GM20431 (cell line): ENCODE measurements around the gene PIK3C2G.

Experiments
- in situ Hi-C: fragments of 300-500 bp; cut with MseI, MboI; formaldehyde crosslinking; loops from one replicate; pipeline ENCODE4 v1.15.0; 2020; ENCODE audit warnings: low sequenced_read_pairs; ENCODE audit not compliant: unreplicated experiment

Gene PIK3C2G

DNA sequence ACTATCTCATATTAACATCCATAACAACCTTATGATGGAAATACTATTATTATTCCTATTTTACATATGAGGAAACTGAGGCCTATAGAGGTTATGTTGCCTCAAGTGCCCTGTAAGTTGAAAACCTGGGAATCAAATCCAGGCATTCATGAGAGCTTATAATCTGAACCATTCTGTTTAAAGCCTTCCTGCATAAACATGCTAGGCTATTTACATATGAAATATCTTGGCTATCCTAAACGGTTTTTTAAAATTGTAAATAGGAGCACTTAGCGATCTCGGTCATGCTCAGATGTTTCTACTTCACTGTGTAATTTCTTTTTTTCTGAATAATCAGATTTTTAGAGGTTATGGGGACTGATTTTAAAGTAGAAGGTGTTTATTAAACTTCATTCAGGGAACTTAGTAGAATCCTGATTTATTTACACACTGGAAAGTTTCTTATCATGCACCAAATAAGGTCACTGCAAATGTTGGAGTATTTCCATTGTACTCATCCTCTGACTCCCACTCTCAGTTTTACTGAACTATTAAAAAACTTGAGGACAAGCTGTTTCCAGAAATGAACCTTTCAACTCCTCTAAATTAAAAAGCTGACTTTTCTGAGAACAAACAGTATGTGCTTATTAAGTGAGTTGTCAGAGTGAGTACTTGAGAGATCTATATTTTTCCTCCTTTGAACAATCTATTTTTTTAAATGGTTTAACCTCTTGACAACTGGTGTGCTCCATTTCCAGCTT lies 141.7 kb downstream of the PIK3C2G start:
- in situ Hi-C loops = no loop called here

DNA sequence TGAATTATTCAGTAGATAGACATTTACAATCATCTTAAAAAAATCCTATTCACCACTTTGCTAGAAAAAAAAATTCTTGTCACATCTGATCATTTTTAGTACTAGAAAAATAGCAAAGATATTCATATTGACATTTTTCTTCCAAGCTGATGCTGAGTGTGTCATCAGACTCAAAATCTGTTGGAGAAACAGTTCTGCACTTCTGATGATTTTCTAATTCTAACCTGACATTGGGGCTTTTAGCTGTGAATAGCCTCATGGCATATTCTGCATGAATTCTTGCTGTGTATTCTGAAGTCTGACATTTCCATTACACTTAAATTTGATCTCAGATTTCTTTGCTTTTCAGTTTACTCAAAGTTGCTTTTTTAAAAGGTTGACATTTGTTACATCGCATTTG lies 150.1 kb downstream of the PIK3C2G start:
- in situ Hi-C loops = no loop called here

DNA sequence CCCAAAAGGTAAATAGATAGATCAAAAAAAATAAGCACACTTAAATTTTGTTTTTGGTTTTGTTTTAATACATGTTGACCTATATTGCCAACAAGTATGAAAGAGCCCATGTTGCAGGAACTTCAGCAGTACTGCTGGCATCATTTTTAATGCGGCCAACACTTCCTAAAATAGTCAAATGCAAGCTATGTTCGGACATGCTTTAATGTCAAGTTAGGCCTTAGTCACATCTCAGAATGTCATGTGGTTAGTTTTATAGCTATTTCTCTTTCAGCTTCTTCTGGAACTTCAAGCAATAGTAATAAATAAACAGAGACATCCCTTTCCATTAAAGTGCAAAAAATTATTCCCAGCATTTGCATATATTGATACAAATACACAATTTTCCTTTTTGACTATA lies 153.4 kb downstream of the PIK3C2G start:
- in situ Hi-C loops = no loop called here

DNA sequence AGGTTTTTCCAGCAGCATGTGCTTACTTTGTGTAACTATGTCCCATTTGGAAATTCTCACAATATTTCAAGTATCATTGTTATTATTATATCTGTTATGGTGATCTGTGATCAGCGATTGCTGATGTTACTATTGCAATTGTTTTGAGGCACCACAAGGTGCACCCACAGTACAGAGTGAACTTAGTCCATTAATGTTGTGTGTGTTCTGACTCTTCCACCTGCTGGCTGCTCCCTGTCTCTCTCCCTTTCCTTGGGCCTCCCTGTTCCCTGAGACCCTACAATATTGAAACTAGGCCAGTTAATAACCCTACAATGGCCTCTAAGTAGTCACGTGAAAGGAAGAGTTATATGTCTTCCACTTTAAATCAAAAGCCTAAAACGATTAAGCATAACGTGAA lies 153.9 kb downstream of the PIK3C2G start:
- in situ Hi-C loops = no loop called here

DNA sequence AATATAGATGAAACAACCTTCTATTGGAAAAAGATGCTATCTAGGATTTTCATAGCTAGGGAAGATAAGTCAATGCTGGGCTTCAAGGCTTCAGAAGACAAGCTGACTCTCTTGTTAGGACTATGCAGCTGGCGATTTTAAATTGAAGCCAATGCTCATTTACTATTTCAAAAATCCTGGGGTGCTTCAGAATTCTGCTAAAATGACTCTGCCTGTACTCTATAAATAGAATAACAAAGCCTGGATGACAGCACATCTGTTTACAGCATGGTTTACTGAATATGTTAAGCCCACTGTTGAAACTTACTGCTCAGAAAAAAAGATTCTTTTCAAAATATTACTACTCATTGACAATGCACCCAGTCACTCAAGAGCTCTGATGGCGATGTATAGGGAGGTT lies 155.1 kb downstream of the PIK3C2G start:
- in situ Hi-C loops = no loop called here

DNA sequence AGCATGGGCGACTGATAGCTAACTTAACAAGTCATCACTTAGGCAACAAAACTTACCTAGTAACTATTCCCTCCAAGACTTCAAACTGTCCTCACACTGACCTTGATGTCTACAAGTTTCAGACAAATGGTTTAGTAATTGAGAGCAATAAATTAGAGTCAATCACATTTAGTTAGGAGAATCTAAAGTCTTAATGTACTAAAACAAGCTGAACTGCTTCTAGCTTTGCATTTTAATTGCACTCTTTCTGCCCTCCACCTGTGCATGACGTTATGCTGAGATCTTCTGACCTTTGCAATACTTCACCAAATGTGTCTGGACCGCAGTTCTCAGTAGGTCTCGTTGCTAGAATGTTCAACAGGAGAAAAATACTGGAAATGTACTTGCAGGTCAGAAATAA lies 158.0 kb downstream of the PIK3C2G start:
- in situ Hi-C loops = no loop called here

DNA sequence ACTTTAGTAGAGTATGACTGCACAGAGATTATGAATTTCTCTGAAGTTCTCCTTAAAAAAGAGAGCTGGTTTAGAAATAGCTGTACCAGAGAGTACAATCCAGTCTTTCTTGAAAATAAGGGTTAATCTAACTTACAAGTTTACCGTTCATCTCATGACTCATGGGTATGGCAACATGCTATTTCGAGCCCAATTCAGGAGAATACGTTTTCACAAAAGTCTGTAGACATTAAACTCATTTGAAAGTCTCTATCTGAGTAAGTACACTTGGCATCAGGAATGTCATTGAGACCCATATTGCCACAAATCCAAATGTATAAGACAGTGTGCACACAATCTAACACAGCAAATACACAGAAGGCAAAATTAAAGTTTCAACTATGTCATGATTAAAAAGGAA lies 160.5 kb downstream of the PIK3C2G start:
- in situ Hi-C loops = no loop called here

DNA sequence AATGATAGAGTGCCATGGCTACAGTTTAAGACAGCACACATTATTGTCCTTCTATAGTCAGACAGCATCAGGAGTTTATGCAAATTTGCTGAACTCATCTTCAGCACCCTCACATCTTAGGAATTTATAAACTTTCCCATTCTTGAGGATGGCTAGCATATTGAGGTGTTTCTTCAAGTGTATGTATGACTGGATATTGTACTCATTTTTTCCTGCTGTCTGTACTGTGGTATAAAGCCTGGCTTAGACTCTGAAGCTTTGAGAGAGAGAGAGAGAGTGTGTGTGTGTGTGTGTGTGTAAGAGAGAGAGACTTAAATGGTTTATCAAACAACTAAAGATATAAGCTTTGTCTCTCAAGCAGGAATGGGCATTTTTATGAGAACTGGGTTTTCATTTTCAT lies 161.6 kb downstream of the PIK3C2G start:
- in situ Hi-C loops = no loop called here

DNA sequence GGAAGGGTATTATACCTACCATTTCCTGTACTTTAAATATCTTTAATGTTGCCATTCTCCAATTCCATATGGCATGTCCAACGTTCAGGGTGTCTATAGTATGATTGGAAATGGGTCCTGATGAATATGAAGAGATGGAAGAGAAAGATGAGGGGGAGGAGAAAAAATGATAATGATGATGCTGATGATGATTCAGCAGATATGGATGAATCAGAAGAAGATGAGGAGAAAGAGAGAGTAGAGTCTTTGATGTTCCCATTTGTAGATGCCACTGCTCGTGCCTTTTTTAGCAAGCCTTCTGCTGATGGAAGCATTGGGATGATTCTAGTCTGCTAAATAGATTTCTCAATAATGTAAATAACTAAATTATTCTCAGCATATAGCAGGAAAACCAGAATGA lies 163.5 kb downstream of the PIK3C2G start:
- in situ Hi-C loops = no loop called here

DNA sequence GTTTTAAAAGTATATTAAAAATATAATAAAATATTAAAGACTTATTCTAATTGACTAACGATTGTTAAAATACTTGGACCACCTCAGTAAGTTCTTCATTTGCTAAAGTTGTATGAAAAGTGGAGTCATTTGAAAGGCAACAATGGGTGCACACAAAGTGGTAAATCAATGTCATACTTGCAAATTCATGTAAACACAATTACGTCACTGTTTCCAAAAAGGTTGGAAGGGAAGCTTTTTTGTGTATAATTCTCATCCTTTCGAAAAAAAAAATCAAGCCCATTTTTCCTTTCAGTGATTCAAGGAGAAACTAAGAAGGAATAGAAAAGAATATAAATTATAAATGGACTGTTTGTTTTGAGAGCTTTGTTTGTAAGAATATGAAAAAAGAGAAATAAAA lies 166.2 kb downstream of the PIK3C2G start:
- in situ Hi-C loops = no loop called here

DNA sequence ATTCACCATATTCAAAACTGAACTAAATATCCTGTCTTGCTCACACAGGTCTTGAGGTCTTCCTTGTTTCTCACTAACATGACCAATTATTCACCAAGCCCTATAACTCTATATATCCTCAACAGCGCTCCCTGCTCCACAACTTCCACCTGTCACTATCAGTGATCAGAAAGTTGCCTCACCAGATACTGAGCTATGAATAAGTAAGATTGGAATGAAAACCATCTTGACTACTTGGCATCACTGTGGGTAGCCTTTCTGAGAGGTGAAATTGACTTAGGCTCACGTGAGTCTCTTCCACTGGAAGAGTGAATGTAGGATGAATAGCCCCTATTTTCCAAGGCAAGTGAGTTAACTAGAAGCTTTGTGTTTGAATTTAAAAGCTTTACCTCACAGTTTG lies 167.1 kb downstream of the PIK3C2G start:
- in situ Hi-C loops = no loop called here

DNA sequence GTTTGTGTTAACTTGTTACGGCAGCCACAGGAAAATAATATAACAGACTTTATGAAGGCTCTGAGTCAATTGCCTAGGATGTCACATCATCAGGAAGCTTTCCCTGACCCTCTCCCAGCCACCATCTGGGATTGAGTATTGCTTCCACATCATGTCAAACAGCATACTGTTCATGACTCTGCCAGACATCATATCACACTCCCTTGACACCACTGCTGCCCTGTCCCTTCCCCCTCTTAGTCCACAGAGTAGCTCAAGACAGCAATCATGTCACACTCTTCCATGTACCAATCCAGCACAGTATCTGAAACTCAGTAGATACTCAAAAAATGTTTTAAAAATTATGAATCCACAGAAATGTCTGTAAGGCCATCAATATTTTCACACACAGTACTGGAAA lies 168.0 kb downstream of the PIK3C2G start:
- in situ Hi-C loops = no loop called here

DNA sequence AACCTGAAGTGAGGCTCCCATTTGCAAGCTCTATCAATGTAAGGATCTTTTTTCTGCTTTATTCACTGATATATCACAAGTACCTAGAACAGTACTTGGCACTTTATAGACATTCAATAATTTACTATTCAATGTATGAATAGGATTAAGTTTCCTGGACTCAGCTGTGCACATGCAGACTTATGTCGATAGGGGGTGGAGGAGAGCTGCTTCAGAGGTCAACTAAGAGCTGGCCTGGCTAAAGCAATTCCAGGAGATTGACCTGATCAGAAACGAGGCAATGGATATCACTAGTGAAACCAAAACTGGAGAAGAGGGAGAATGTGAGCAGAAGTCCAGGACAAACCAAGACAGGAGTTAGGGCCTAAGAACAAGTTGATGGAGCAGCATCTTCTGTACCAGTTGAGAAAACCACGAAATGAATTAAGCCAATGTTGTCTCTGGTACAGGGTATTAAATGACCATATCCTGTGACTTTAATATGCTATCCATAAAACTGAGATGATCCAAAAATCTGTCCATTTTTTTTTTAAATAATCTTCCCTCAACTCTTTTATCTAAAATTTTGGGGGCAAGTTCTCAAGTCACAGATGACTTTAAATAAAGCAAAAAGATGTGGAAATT lies 169.2 kb downstream of the PIK3C2G start:
- in situ Hi-C loops = no loop called here

DNA sequence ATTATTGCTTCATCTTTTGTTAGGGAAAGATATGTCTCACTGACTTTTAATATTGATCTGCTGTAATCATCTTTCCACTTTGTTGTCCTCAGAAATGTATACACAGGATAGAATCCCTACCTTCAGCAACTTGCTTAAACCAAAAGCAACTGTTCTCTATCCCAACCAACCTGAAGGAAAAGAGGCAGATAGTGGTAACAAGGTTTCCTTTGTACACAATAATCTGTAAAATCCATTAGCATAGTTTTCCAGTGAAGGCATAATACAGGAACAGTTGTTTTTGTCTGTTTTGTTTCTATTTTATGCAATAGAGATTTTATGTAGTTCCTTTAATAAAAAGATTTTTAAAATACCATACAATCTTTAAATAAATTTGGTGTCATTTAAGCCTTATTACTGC lies 170.5 kb downstream of the PIK3C2G start:
- in situ Hi-C loops = no loop called here

DNA sequence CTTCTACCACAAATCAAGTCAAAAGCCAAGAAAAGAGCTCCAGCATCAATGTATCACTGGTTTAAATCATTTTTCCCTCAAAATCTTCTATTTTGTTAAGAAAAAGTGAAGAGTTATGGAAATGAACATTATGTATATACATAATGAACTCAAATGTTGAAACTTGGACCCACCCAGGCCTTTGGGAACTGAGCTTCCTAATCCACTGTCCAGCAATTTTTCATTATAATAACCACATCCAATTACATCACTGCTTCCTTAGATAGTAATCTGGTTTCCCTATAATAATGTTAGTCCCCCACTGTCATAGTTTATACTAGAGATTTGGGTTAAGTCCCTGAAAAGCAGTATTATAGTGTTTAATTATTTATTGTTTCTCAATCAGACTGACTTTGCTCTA lies 170.9 kb downstream of the PIK3C2G start:
- in situ Hi-C loops = no loop called here

DNA sequence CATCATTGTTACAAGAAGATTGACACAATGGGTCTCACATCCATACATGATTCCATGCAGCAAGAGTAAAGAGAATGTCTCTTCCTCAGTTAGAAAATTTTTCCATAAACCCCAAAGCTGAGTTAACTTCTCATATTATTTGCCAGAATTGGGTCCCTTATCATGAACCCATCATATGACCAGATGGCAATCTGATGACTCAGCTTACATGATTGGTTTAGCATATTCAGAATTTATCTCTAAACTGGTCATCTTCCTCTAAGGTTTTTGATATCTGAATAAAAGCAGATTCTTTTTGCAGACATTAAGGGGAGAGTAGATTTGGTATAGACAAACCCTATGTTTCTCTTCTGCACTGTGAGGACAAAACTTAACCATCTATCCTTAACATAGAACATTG lies 174.9 kb downstream of the PIK3C2G start:
- in situ Hi-C loops = no loop called here

DNA sequence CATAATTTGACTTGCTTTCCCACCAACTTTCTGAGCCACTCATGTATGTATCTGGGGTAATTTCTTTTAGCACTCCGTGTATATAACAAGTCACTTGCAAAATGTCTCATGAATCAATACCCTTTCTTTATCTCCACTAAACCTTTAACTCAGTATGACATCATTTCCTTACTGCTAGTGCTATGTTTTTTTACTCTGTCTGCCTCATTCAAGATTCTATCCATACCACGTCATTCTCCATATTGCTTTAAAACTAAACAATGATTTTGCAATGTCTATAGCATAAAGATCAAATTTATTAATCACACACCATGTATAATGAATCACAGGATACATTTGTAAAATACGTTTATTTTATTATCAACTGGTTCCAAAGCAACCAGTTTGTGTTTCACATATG lies 178.2 kb downstream of the PIK3C2G start:
- in situ Hi-C loops = no loop called here

DNA sequence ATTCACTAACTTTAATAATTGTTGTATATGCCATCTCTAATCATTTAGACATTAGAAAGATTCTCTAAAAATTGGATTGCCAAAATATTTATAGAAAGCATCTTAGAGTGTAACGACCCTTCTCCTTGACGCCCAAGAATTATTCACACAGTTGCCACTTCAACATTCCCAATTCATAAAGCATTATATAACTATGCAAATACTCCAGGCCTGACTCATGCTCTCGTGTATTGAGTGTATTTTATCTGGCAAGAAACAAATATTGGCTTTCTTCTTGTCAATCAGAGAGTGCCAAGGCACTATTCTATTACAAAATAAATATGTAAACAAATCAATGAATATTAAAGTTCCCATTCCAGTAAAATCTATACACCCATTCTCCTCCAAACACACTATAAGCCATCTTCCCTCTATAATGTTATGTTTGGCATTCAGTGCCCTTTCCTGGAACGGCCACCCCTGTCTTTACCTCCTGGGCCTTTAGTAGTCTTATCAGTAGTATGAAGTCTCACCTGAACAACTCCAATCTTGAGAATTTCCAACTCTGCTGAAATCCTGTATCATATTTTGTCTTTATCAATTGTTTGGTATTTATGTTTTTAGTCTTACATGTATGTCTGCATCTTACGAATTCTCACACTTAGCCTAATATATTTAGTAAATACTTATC lies 182.6 kb downstream of the PIK3C2G start:
- in situ Hi-C loops = no loop called here

DNA sequence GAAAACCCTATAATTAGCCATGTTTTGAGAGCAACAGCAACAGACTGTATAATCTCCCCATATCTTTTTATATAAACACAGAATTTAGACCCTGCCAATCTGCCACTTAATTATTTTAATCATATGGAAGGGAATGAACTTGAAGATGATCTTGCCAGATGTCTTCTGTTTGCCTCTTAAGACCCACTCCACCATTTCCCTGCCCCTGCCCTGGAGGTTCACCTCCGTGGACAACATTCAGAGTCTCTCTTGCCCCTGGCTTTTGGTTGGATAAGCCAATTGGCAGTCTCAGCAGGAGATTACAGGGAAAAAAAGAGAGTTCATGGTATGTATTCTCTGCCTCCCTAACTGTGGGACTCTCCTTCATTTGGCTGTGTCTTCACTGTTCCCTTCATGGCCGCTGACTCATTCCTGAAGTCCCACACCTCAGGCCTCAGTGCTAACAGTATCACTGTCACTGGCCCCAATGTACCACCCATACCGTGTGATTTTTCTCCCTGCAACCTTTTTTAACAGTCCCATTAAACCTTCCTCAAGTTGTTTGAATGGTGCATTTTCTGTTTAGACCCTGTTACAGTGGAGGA lies 184.8 kb downstream of the PIK3C2G start:
- in situ Hi-C loops = no loop called here

DNA sequence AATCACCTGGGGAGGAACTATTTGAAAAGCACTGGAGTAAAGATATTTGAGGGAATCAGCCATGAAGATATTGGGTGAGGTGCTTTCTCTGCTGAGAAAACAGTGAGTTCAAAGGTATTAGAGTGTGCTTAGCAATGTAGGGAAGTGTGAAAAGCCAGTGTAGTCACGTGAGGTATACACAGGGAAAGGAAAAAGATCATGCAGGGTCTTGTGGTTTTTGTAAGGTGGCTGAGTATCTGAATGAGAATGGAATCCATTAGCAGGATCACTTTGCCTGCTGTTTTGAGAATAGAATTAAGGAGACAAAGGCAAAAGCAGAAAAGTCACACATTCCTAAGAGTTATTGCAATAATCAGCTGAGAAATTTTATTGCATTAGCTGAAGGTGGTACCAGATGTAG lies 193.0 kb downstream of the PIK3C2G start:
- in situ Hi-C loops = no loop called here

DNA sequence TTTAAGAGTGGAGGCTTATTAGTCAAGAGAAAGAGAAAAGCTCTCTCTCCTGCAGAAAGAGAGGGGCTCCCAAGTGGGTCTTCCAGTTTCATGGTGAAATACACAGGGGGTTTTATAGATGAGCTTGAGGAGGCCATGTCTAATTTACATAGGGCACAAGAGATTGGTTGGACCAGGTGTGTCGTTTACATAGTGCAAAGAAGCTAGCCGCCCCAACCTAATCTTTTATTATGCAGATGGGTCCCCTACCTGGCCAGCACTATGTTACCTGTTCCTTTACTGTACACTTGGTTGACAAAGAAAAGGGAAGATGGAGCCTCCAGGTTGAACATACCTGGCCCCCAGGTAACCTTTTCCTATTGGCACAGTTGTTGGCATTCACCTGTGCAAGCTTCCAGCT lies 195.0 kb downstream of the PIK3C2G start:
- in situ Hi-C loops = no loop called here
